ENCODE results near the gene CTRB1. TPM values are rescaled to one million over a fixed set of nuclear protein-coding genes. Genes with fewer than 3 reads are reported as not detected.

Gene CTRB1
- total and polyA plus RNA-seq, 8 donors: 14,339 to 37,242 (median 26,434) TPM

GRCh38 chr16:75228143-75228976, 9.6 kb downstream of the CTRB1 start:
- FAIRE-seq: no peak
- DNase-seq: peak in 5 of 6 donors; percentile 67 to 91 (median 84)
- ATAC-seq: peak; percentile 0 to 4 (median 2)
- Histone ChIP-seq H3K9me3 (no peaks in the 10 kb centered on the region), H3K27ac (peak overlapping the region in 3 of 4 donors; percentile 46 to 93 (median 50)), H3K4me1 (no peaks in the 10 kb centered on the region), H3K4me3 (no peak overlapping the region), H3K27me3 (no peaks in the 10 kb centered on the region), H3K36me3 (peaks cover 0 to 46% (median 0%) of the 10 kb centered on the region in 3 donors)
- no peak for TF ChIP-seq CTCF (IDR thresholded peaks at IDR 0.05)
- intact Hi-C loops (cut with DNase I): no loop called here
- 47 to 53% methylated on average over 17 of the region's 17 CpGs for WGBS, 2 donors

- FAIRE-seq: no peak
- peak in 5 of 6 donors; percentile 73 to 94 (median 82) for DNase-seq
- 43 to 45% methylated on average over 46 to 48 of the region's 48 CpGs for WGBS, 2 donors
- Histone ChIP-seq H3K4me1 (no peaks in the 10 kb centered on the region), H3K27me3 (no peaks in the 10 kb centered on the region), H3K4me3 (no peak overlapping the region), H3K36me3 (peaks cover 0 to 46% (median 0%) of the 10 kb centered on the region in 3 donors), H3K27ac (peak overlapping the region; percentile 46 to 93 (median 51)), H3K9me3 (no peaks in the 10 kb centered on the region)
- intact Hi-C loops (cut with DNase I): loop anchor here in 1 of 3 donors (5.0 kb wide), 1 partner anchor 153 kb away; no protein-coding TSS in a partner anchor
- peak; percentile 0 to 4 (median 1) for ATAC-seq
- TF ChIP-seq CTCF (IDR thresholded peaks at IDR 0.05): no peak
Observed at GRCh38 chr16:75229172-75230031, 10.6 kb downstream of the CTRB1 start.

- DNase-seq: peak in 4 of 6 donors; percentile 50 to 76 (median 64)
- Histone ChIP-seq H3K27me3 (no peaks in the 10 kb centered on the region), H3K36me3 (peaks cover 0 to 48% (median 0%) of the 10 kb centered on the region in 3 donors), H3K9me3 (no peaks in the 10 kb centered on the region), H3K4me3 (no peak overlapping the region), H3K4me1 (no peaks in the 10 kb centered on the region), H3K27ac (peak overlapping the region; percentile 11 to 93 (median 51))
- FAIRE-seq: no peak
- intact Hi-C loops (cut with DNase I): loop anchor here in 1 of 3 donors (5.0 kb wide), 1 partner anchor 152 kb away; no protein-coding TSS in a partner anchor
- 45 to 50% methylated on average over 9 of the region's 9 CpGs for WGBS, 2 donors
- no peak for ATAC-seq
- no peak for TF ChIP-seq CTCF (IDR thresholded peaks at IDR 0.05)
Observed at GRCh38 chr16:75230471-75231110, 11.8 kb downstream of the CTRB1 start.

- ATAC-seq (no peak), DNase-seq (peak in 1 of 6 donors; percentile 37), FAIRE-seq (no peak)
- no peak overlapping the region for H3K27ac ChIP-seq
- H3K9me3 ChIP-seq: no peaks in the 10 kb centered on the region
- no peak for TF ChIP-seq CTCF (IDR thresholded peaks at IDR 0.05)
- no peaks in the 10 kb centered on the region for H3K4me1 ChIP-seq
- H3K4me3 ChIP-seq: no peak overlapping the region
- no peaks in the 10 kb centered on the region for H3K27me3 ChIP-seq
- peaks cover 0 to 50% (median 0%) of the 10 kb centered on the region in 3 donors for H3K36me3 ChIP-seq
- WGBS, 2 donors: 50 to 78% methylated on average over 9 to 11 of the region's 11 CpGs
- intact Hi-C loops (cut with DNase I): loop anchor here in 1 of 3 donors (5.0 kb wide), 1 partner anchor 151 kb away; no protein-coding TSS in a partner anchor
Observed at GRCh38 chr16:75231570-75231969, 12.8 kb downstream of the CTRB1 start.
